GM18505 (cell line): ENCODE measurements around the gene SLIT3.

ENCODE experiments used
- ATAC-seq: cut with Tn5 transposase; IDR thresholded peaks from one replicate; pipeline ENCODE4 v1.9.1; 2021; ENCODE audit not compliant: unreplicated experiment
- POLR2A ChIP-seq: IDR thresholded peaks from 4 replicates; pipeline ENCODE4 v1.6.1; 2011; ENCODE audit warnings: borderline replicate concordance; ENCODE audit not compliant: insufficient read depth, insufficient read length; ENCODE audit errors: extremely low read depth

Gene SLIT3

DNA sequence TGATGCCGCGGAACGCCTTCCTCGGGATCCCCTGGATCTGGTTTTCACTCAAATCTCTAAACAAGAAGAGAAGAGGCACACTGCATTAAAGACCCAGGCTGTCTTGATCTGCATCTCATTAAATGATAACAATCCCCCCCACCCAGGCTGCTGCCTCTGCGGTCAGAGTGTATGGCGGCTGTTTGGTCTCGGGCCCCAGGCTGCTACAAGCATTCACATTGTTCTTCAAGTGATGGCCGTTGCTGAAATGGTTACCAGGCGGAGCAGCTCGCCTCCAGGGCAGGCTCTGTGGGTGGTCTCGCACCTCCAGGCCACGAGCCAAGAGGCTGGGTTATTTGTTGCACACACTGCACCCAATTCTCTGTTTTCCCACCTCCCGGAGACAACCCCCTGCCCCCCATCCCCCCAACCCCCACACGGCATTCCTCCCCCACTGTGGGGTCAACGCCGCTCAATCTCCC, 417.6 kb downstream of the SLIT3 start:
- ATAC-seq = no peak
- TF ChIP-seq POLR2A = no peak

DNA sequence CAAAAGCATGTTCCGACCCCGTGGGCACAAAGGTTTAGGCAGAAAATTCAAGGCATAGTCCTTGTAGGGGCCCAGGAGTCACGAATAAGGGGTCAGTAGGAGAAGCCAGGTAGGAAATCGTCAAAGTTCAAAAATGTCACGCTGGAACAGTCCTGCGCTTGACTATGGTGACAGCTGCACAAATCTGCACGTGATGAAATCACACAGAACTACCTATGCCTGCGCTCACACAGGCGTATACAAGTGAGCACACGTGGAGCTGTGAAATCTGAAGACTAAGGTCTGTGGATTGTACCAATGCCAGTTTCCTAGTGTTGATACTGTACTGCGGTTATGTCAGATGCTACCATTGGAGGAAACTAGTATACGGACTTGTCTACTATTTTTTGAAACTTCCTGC, 418.7 kb downstream of the SLIT3 start:
- no peak for ATAC-seq
- no peak for TF ChIP-seq POLR2A

DNA sequence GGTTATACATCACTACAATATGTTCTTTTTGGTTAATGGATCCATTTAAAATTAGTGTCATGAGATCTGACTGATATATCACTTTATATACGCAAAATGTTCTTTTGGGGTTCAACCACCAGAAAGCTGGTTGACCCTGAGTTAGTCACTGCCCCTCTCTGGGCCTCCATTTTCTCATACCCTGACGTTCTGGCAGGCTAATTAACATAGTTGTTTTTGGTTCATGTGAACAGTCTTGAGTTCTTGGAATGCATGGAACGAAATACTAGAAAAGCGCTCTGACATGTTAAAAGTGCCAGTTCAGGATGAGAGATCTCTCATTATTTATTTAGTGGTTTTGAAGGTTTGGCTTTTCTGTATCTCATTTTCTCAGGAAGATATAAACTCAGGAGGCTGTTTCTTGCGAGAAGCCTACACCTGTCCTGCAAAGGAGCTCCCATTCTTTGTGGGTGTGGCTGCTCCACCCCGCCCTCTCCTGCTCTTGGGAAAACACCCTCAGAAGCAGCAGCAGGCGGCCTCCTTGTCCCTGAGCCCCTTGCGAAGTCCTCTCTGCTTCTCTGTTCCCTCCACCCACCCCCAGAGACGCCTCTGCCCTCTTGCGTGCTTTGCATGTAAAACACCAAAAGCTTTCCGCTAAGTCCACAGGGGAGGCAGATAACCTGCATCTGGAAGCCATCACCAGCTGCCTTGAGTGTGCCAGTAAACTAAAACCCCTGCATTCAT, 419.4 kb downstream of the SLIT3 start:
- no peak for ATAC-seq
- no peak for TF ChIP-seq POLR2A

DNA sequence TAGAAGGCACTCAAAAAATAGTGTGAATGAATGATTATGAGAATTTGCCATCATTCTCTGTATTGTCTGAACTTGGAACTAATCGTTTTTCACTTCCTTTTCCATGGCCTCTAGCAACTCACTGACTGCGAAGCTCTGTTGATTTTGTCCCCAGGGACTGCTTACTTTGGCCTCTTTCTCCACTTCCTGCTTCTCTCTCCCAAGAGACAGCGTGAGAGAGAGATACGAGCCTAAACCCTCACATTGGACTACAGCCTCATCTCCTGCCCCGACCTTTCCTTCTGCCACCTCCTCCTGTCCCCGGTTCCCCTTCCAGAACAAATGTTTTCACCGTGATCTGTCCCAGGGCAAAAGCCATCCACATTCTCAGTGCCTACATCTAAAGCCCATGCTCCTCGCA, 421.0 kb downstream of the SLIT3 start:
- ATAC-seq = peak; percentile 95
- TF ChIP-seq POLR2A = no peak

DNA sequence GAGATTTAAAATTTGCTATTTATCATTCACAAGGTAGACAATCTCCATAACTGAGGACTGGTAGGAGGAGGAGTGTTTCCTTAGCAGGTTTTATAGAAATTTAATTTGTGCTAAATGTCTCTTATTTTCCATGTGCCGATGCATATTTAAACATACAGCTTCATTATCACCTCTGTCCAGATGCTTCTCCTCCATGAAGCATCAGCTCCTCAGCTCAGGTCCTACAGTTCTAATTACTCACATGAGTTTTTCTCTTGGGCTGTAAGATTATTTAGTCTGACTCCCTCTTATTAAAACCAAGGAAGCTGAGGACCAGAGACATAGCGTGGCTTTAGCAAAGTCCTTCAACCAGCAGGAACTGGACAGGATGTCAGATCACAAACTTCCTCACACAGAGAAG, 421.6 kb downstream of the SLIT3 start:
- no peak for ATAC-seq
- TF ChIP-seq POLR2A = no peak

DNA sequence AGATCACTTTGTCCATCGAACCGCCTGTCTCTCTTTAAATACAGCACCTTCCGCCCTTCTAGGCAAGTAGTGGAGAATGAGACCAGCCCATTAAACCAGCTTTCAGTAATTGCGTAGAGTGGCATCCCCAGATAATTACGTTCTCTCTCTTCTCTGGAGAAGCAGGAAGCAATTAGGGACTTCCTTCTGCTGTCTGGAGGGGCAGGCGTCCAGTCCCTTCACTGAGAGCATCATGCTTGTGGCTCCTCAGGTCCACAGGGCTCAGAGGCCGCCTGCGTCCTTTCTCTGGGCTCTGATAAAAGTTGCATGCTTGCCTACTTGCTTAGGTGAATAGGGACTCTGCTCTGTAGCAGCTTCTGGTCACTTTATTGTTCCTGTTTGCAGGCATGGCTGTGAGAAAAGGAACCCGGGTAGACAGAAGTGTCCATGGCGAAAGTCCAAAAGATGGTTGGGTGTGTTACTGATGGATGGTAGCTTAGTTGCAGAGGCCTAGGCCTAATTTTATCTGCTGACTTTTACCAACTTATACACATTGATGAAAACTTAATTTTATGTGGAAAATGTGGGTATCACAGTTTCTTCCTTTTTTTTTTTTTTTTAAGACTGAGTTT, 422.7 kb downstream of the SLIT3 start:
- no peak for TF ChIP-seq POLR2A
- ATAC-seq = no peak

DNA sequence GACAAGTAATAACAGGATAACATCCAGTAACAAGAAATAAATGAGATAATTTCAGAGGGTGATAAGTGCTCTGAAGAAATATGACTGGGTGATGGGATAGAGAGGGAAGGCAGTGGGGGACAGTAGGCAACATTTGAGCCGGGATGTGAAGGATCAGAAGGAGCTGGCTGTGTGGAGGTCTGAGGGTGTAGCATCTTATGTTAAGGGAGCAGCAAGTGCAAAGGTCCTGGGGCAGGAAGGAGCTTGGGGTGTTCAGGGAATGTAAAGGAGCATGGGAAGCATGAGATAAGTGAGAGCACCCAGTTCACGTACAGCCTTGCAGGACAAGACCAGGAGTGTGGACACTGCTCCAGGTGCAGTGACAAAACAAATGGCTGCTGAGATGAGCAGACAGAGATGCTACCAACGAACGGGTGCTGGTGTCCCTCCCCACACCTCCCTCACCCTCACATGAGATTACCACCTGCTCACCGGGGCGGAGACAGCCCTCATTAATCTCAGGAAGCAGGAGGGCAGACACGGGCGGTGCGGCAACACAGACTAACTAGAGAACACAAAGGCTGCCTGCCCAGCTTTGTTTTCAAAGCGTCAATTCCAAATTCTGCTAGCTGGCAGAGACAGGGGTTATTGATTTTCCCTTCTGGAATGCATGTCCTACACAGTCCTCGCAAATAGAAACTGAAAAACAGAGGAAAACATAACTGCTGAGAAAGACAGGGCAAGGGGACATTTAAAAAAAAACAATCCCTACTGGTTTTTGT, 423.6 kb downstream of the SLIT3 start:
- TF ChIP-seq POLR2A = no peak
- ATAC-seq = no peak

DNA sequence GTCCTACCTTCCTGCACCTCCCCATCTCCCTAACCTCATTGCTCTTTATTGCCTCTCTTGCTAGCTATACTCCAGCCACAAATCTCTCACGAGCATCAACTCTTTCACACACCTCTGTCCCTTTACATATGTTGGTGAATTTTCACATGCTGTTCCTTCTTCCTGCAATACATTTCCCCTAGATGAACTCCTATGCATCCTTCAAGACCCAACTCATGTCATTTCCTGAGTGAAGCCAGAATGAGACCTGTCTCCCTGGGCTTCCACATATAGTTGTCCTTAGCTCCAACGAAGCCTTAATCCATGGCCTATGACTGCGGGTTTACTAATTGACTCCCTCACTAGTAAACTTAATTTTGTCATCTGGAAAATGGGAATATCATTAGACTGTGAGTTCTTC, 424.5 kb downstream of the SLIT3 start:
- TF ChIP-seq POLR2A = no peak
- ATAC-seq = no peak

DNA sequence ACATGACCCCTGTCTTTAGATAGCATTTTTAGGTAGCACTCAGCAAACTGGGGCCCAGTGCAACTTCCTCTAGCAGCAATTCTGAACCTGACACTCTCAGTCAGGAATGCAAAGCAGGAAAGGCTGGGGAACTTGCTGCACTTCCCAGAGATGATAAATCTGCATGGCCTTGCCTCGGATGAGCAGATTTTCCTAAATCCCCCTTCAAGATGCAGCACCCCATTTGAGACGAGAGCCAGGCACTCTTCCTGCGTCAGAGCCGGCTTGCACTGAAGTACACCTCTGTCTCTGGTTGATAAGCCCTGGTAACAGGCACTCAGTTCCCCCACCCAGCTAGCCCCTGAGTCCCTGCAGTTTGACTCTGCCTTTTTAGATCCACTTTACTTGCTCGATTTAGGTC, 425.1 kb downstream of the SLIT3 start:
- TF ChIP-seq POLR2A = no peak
- ATAC-seq = no peak

DNA sequence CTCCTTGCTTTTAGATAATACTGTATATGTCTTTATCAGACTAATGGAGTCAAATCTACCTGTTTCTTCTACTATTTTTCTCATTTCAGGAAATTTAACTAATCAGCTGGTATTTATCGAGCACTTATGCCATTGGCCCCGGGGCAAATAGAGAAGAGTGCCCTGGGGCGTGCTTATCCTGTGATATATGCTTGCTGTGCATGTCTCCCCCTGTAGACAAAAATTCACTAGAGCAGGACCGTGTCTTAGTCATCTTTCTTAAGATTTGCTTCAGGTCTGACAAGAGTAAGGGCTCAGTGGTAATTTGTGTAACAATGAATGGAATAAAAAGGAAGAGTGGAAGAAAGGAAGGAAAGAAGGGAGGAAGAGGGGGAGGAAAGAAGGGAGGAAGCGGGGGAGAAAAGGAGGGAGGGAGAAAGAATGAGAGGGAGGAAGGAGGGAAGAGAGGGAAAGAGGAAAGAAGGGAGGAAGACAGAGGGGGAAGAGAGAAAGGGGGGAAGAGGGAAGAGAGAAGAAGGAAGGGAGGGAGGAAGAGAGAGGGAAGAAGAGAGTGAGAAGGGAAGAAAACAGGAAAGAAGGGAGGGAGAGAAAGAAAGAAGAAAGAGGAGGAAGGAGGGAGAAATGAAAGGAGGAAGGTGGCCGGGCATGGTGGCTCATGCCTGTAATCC, 426.1 kb downstream of the SLIT3 start:
- no peak for TF ChIP-seq POLR2A
- no peak for ATAC-seq

DNA sequence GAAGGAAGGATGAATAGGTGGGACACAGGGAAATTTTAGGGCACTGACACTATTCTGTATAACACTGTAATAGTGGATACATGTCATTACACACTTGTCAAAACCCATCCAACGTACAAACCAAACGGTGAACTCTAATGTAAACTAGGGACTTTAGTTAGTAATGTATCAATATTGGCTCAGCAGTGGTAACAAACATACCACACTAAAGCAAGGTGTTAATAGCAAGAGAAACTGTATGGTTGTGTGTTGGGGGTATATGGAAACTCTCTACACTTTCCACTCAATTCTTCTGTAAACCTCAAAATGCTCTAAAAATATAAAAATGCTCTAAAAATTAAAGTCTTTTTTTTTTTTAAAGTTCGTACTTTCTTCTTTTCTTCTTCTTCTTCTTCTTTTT, 428.7 kb downstream of the SLIT3 start:
- TF ChIP-seq POLR2A = no peak
- ATAC-seq = no peak

DNA sequence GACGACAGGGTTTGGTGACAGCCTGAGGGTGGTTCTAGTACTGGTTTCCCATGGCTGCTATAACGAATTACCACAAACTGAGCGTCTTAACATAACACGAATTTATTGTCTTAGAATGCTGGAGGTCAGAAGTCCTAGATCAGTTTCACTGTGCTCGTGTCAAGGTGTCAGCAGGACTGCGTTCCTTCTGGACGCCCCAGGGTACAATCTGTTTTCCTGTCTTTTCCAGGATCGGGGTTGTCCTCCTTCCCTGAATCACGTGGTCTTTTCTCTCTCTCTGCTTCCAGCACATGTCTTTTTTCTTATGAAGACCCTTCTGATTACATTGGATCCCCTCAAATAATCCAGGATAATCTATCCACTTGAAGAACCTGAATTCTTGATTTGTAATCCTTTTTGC, 430.0 kb downstream of the SLIT3 start:
- TF ChIP-seq POLR2A = no peak
- ATAC-seq = no peak

DNA sequence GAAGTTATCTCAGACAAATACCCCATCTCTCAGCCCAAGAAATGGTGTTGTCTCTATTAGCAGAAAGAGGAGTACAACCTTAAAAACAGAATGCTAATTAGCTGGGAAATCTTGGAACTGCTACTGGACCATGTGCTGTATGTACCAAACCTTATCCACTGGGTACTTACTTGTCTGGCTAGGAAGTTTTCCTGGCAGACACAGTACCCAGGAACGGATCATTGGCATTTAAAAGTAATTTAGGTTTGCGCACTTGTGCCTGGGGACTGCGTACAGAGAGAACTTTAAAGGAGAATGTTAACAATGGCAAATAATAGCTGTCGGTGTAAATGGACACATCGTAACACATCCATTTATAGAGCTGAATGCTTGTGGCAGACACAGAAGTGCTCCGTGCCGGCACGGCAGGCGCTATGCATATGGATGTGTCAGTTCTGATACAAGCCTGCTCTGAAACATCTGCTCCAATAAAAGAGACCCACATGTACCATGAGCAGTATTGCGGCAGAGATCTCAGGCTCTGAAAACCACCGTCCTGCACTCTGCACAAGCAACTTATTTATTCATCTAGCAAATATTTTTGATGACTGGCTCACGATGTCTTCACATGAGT, 431.2 kb downstream of the SLIT3 start:
- ATAC-seq = no peak
- no peak for TF ChIP-seq POLR2A
